Trophoblast cell (in vitro differentiated cells and primary cell): Measurements from ENCODE around the gene MCM7.

ENCODE experiments used
- DNase-seq, 2 donors: peaks; one replicate each; pipeline ENCODE4 v3.0.0-alpha.2; 2016
- H2AFZ ChIP-seq: 2 replicates; pipeline ENCODE4 v1.6.1; 2013; ENCODE audit warnings: low read length, moderate library complexity, mild to moderate bottlenecking; ENCODE audit not compliant: insufficient read depth, poor library complexity
- H2AK5ac ChIP-seq: 2 replicates; pipeline ENCODE4 v1.6.1; 2013; ENCODE audit warnings: mild to moderate bottlenecking, low read length
- H2BK120ac ChIP-seq: 2 replicates; pipeline ENCODE4 v1.6.1; 2013; ENCODE audit warnings: low read length, mild to moderate bottlenecking, moderate library complexity; ENCODE audit not compliant: insufficient read depth, poor library complexity
- H2BK12ac ChIP-seq: 2 replicates; pipeline ENCODE4 v1.6.1; 2013; ENCODE audit warnings: mild to moderate bottlenecking, low read length, moderate library complexity
- H2BK5ac ChIP-seq: 2 replicates; pipeline ENCODE4 v1.6.1; 2013; ENCODE audit warnings: low read length, low read depth, moderate library complexity, mild to moderate bottlenecking; ENCODE audit not compliant: poor library complexity
- H3K14ac ChIP-seq: 2 replicates; pipeline ENCODE4 v1.6.1; 2013; ENCODE audit warnings: mild to moderate bottlenecking, low read length
- H3K18ac ChIP-seq: 2 replicates; pipeline ENCODE4 v1.6.1; 2013; ENCODE audit warnings: mild to moderate bottlenecking, low read length
- H3K23ac ChIP-seq: 2 replicates; pipeline ENCODE4 v1.6.1; 2013; ENCODE audit warnings: low read length
- H3K27ac ChIP-seq: 2 replicates; pipeline ENCODE4 v1.5.1; 2013; ENCODE audit warnings: low read depth, mild to moderate bottlenecking, inconsistent platforms, low read length, moderate library complexity
- H3K27me3 ChIP-seq: 2 replicates; pipeline ENCODE4 v1.6.1; 2013; ENCODE audit warnings: inconsistent platforms, mild to moderate bottlenecking, low read length, moderate library complexity; ENCODE audit not compliant: insufficient read depth
- H3K36me3 ChIP-seq, 2 experiments: 1 replicate in 1 of 2; 2 replicates in 1 of 2; pipeline ENCODE4 v1.6.1; 2013; ENCODE audit warnings: low read length in 2 of 2, mild to moderate bottlenecking in 2 of 2, moderate library complexity in 1 of 2; ENCODE audit not compliant: insufficient read depth in 2 of 2, control insufficient read depth in 1 of 2
- H3K4ac ChIP-seq: 2 replicates; pipeline ENCODE4 v1.6.1; 2013; ENCODE audit warnings: low read depth, mild to moderate bottlenecking, low read length, moderate library complexity
- H3K4me1 ChIP-seq, 2 experiments: 1 replicate in 1 of 2; 2 replicates in 1 of 2; pipeline ENCODE4 v1.6.1; 2013; ENCODE audit warnings: low read length in 2 of 2, mild to moderate bottlenecking in 2 of 2, moderate library complexity in 1 of 2; ENCODE audit not compliant: insufficient read depth in 2 of 2, control insufficient read depth in 1 of 2
- H3K4me2 ChIP-seq: 2 replicates; pipeline ENCODE4 v1.6.1; 2013; ENCODE audit warnings: inconsistent platforms, mild to moderate bottlenecking, low read length, moderate library complexity
- H3K4me3 ChIP-seq: 2 replicates; pipeline ENCODE4 v1.5.1; 2013; ENCODE audit warnings: mild to moderate bottlenecking, low read depth, low read length, inconsistent platforms
- H3K79me1 ChIP-seq: one replicate; pipeline ENCODE4 v1.6.1; 2013; ENCODE audit warnings: low read length
- H3K79me2 ChIP-seq: 2 replicates; pipeline ENCODE4 v1.6.1; 2013; ENCODE audit warnings: low read length, mild to moderate bottlenecking; ENCODE audit not compliant: control insufficient read depth, insufficient read depth, poor library complexity
- H3K9ac ChIP-seq: 2 replicates; pipeline ENCODE4 v1.6.1; 2013; ENCODE audit warnings: mild to moderate bottlenecking, low read length
- H3K9me3 ChIP-seq: 2 replicates; pipeline ENCODE4 v1.6.1; 2013; ENCODE audit warnings: low read depth, mild to moderate bottlenecking, control low read depth, inconsistent platforms, low read length; ENCODE audit not compliant: insufficient read depth
- H4K12ac ChIP-seq: 2 replicates; pipeline ENCODE4 v1.6.1; 2013; ENCODE audit warnings: low read depth, mild to moderate bottlenecking, low read length, moderate library complexity
- H4K8ac ChIP-seq: 2 replicates; pipeline ENCODE4 v1.6.1; 2013; ENCODE audit warnings: low read depth, mild to moderate bottlenecking, low read length, moderate library complexity
- H4K91ac ChIP-seq: one replicate; pipeline ENCODE4 v1.6.1; 2013; ENCODE audit warnings: low read depth, mild to moderate bottlenecking, low read length, moderate library complexity
- WGBS: extraction: QIAGEN DNeasy Blood & Tissue Kit; methylation state at CpG from one replicate; pipeline ENCODE4 v1.1.7; 2013; ENCODE audit warnings: missing lambda C conversion rate; ENCODE audit not compliant: insufficient read length, insufficient coverage; ENCODE audit errors: extremely low coverage; 5-methylcytosine and 5-hydroxymethylcytosine counted together

MCM7 gene

GRCh38 chr7:100119970-100120732, 19.0 kb upstream of the MCM7 start:
- Histone ChIP-seq H3K79me1 (no peaks in the 10 kb centered on the region), H2BK12ac (no peak overlapping the region), H3K79me2 (peaks cover 5% of the 10 kb centered on the region), H3K9me3 (no peaks in the 10 kb centered on the region), H3K4me1 (peaks cover 6 to 17% of the 10 kb centered on the region in 2 experiments), H2BK5ac (no peak overlapping the region), H3K18ac (no peak overlapping the region), H3K27ac (peak overlapping the region; percentile 9), H3K4me3 (peak overlapping the region; percentile 79), H3K36me3 (no peaks in the 10 kb centered on the region), H4K8ac (peak overlapping the region; percentile 25), H3K4me2 (peak overlapping the region; percentile 81), H2BK120ac (no peak overlapping the region), H4K12ac (no peak overlapping the region), H3K9ac (peak overlapping the region; percentile 57), H2AFZ (no peak overlapping the region), H3K27me3 (no peaks in the 10 kb centered on the region), H2AK5ac (no peak overlapping the region), H3K14ac (no peak overlapping the region), H3K4ac (no peak overlapping the region), H3K23ac (no peak overlapping the region), H4K91ac (no peak overlapping the region)
- peak in 1 of 2 donors; percentile 41 for DNase-seq
- no CpG with 5 or more reads among the region's 19 CpGs for WGBS

- H3K27ac ChIP-seq, result peak within 1 kb of the TSS; percentile 29
- H4K91ac ChIP-seq, result peak within 1 kb of the TSS; percentile 33
- H2AFZ ChIP-seq, result peak within 1 kb of the TSS; percentile 12
- peak within 1 kb of the TSS; percentile 4 for H4K12ac ChIP-seq
- H3K36me3 ChIP-seq, result no peaks in the 10 kb centered on the region
- WGBS, result no CpG with 5 or more reads among the region's 49 CpGs
- peak within 1 kb of the TSS; percentile 81 for H3K4me2 ChIP-seq
- H3K18ac ChIP-seq, result peak within 1 kb of the TSS; percentile 7
- peak within 1 kb of the TSS; percentile 50 for H2BK5ac ChIP-seq
- peaks cover 6 to 17% of the 10 kb centered on the region in 2 experiments for H3K4me1 ChIP-seq
- no peaks in the 10 kb centered on the region for H3K79me1 ChIP-seq
- H3K4me3 ChIP-seq, result peak within 1 kb of the TSS; percentile 92
- H3K9ac ChIP-seq, result peak within 1 kb of the TSS; percentile 93
- no peak within 1 kb of the TSS for H2AK5ac ChIP-seq
- peaks cover 5% of the 10 kb centered on the region for H3K79me2 ChIP-seq
- DNase-seq, result peak; percentile 95 to 98
- H3K14ac ChIP-seq, result peak within 1 kb of the TSS; percentile 77
- no peaks in the 10 kb centered on the region for H3K9me3 ChIP-seq
- no peak within 1 kb of the TSS for H2BK12ac ChIP-seq
- H3K4ac ChIP-seq, result peak within 1 kb of the TSS; percentile 70
- peak within 1 kb of the TSS; percentile 1 for H2BK120ac ChIP-seq
- H3K27me3 ChIP-seq, result no peaks in the 10 kb centered on the region
- H4K8ac ChIP-seq, result peak within 1 kb of the TSS; percentile 50
- no peak within 1 kb of the TSS for H3K23ac ChIP-seq
Measured at GRCh38 chr7:100119072-100119969, 18.1 kb upstream of the MCM7 start, which contains the start of the genes CNPY4 and TAF6. Gene CNPY4 (plus strand): TSS chr7:100119634. CDS start chr7:100119745, 111 bp downstream. Gene TAF6 (minus strand): TSS chr7:100119358. CDS start chr7:100114209, 5,149 bp downstream.

DNA sequence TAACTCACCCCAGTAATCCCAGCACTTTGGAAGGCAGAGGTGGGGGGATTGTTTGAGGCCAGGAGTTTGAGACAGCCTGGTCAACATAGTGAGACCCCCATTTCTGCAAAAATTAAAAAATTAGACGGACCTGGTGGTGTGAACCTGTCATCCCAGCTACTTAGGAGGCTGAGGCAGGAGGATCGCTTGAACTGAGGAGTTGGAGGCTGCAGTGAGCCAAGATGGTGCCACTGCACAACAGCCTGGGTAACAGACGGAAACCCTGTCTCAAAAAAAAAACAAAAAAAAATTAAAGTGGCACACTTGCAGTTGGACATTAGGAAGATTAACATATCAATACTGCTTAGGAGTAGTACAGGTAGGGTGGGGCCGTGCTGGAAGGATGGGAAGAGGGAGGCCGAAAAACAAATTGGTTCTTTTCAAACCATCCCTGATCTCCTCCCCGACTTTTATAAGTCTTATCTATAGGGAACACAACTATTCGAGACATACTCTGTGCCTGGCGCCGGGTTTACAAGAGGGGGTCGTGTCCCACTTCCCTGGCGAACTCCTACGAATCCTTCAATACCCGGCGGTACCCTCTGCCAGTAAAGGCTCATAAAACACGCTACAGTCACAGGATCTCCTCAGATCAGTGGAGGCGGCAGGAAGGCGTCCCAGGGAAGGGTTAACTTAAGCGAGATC, 17.3 kb upstream of the MCM7 start:
- Histone ChIP-seq H3K9ac (peak overlapping the region; percentile 93), H3K4ac (peak overlapping the region; percentile 70), H4K12ac (peak overlapping the region; percentile 4), H2BK12ac (no peak overlapping the region), H2AK5ac (no peak overlapping the region), H3K36me3 (peaks cover 6% of the 10 kb centered on the region in 2 experiments), H3K4me1 (peaks cover 6 to 17% of the 10 kb centered on the region in 2 experiments), H3K18ac (peak overlapping the region; percentile 7), H3K23ac (no peak overlapping the region), H2AFZ (peak overlapping the region; percentile 12), H2BK5ac (peak overlapping the region; percentile 50), H3K27me3 (no peaks in the 10 kb centered on the region), H4K91ac (peak overlapping the region; percentile 33), H3K4me2 (peak overlapping the region; percentile 81), H2BK120ac (no peak overlapping the region), H3K79me1 (no peaks in the 10 kb centered on the region), H3K27ac (peak overlapping the region; percentile 29), H3K14ac (peak overlapping the region; percentile 77), H3K79me2 (peaks cover 5% of the 10 kb centered on the region), H3K9me3 (no peaks in the 10 kb centered on the region), H4K8ac (peak overlapping the region; percentile 50), H3K4me3 (peak overlapping the region; percentile 92)
- DNase-seq, result no peak
- no CpG with 5 or more reads among the region's 18 CpGs for WGBS

DNA sequence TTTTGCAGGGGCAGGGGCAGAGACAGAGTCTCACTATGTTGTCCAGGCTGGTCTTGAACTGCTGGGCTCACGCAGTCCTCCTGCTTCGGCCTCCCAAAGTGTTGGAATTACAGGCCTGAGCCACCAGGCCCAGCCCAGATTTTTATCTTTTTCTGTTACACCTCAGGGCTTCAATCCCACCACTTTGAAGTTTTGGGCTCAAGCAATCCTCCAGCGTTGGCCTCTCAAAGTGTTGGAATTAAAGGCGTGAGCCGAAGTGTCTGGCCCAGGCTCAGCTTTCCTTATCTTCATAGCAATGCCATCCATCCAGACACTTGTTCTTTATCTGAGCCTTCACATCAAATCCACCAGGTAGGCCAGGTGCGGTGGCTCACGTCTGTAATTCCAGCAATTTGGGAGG, 13.8 kb upstream of the MCM7 start:
- no peak overlapping the region for H4K91ac ChIP-seq
- no peaks in the 10 kb centered on the region for H3K9me3 ChIP-seq
- no peak overlapping the region for H3K4me3 ChIP-seq
- H2AK5ac ChIP-seq, result no peak overlapping the region
- H4K8ac ChIP-seq, result no peak overlapping the region
- H3K23ac ChIP-seq, result no peak overlapping the region
- H3K27me3 ChIP-seq, result no peaks in the 10 kb centered on the region
- peaks cover 5% of the 10 kb centered on the region for H3K79me2 ChIP-seq
- WGBS, result no CpG with 5 or more reads among the region's 7 CpGs
- peaks cover 3 to 4% of the 10 kb centered on the region in 2 experiments for H3K4me1 ChIP-seq
- peaks cover 34 to 35% of the 10 kb centered on the region in 2 experiments for H3K36me3 ChIP-seq
- no peak overlapping the region for H3K4me2 ChIP-seq
- no peak overlapping the region for H3K9ac ChIP-seq
- H3K27ac ChIP-seq, result no peak overlapping the region
- DNase-seq, result peak; percentile 94 to 98
- H2AFZ ChIP-seq, result no peak overlapping the region
- no peak overlapping the region for H3K18ac ChIP-seq
- H3K79me1 ChIP-seq, result no peaks in the 10 kb centered on the region
- no peak overlapping the region for H3K4ac ChIP-seq
- H2BK120ac ChIP-seq, result no peak overlapping the region
- H2BK5ac ChIP-seq, result no peak overlapping the region
- no peak overlapping the region for H4K12ac ChIP-seq
- H2BK12ac ChIP-seq, result no peak overlapping the region
- H3K14ac ChIP-seq, result no peak overlapping the region
